T-helper 2 cell treated with Interferon-gamma antibody and Interleukin-4, amounts not matched to agents 100 ng/mL and 5 ng/mL, for 36 hours (primary cell): Measurements from ENCODE around the gene GRID1. TPM values are rescaled to one million over a fixed set of nuclear protein-coding genes. Genes with fewer than 3 reads are reported as not detected.

Experiments
- intact Hi-C: fragments of 100-400 bp; cut with micrococcal nuclease; formaldehyde crosslinking; loops from one replicate; pipeline ENCODE4 v1.15.1; 2023
- total RNA-seq: library from RNA; stranded (reverse); gene quantifications from 2 replicates; pipeline ENCODE4 v1.2.3, GENCODE V29; 2022

GRID1 gene
- total RNA-seq: not detected in 2 replicates

GRCh38 chr10:86366033-86366901 lies at the start of gene GRID1:
Gene GRID1 (minus strand): TSS chr10:86366795.
- intact Hi-C loops: no loop called here

DNA sequence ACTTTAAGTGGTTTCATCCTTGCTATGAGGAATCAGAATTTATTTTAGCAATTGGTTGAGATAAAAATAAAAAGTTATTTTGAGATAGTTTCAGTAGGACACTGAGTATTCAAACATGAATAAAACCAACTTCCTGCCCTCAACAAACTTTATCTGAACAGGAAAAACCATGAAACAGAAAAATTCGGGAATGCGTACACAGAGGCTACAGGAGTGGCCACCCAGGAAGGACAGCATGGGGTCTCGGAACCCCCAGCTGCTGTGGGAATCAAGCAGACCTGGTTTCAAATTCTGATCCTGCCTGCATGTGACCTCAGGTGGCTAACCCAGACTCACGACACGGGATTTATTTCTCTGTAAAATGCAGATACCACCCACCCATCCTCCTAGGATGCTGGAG lies 49.0 kb upstream of the GRID1 start:
- intact Hi-C loops: no loop called here

GRCh38 chr10:86415116-86415515 lies 48.5 kb upstream of the GRID1 start:
- intact Hi-C loops: no loop called here

DNA sequence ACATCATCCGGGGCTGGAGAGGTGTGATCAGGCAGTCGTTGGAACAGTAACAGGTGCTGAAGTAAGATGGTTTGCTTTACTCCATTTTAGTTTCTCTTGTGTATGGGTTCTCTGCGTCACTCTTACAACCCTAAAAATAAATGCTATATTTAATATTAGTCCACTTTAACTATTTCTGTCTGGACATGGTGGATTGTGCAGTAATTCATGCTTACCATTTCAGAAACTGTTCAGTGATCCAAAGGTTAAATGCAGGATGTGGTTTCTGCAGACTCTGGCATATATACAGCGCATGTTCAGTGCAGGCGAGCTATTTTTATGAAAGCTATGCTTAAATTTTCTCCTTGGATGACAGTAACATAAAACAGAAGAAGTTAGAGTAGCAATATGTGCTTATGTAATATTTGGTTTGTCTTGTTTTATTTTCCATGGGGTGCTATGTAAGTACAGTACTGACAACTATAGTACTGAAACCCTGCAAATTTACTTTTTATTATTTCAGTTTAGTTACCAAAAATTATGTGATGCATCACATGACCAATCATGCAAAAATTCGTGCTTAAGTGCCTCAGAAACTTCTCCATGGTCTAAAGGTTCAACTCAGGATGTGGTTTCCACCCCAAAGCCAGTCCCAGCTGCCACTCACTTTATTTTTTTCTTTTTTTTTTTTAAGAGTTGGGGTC lies 46.6 kb upstream of the GRID1 start:
- intact Hi-C loops: loop anchor here (1.0 kb wide), 2 partner anchors 13 to 106 kb away; no protein-coding TSS in a partner anchor

- intact Hi-C loops: no loop called here
Measured at GRCh38 chr10:86411852-86412560, 45.4 kb upstream of the GRID1 start.

GRCh38 chr10:86411281-86411841 lies 44.8 kb upstream of the GRID1 start:
- intact Hi-C loops: no loop called here

GRCh38 chr10:86410542-86411124 lies 44.0 kb upstream of the GRID1 start:
- intact Hi-C loops: no loop called here

GRCh38 chr10:86409183-86409582 lies 42.6 kb upstream of the GRID1 start:
- intact Hi-C loops: no loop called here

DNA sequence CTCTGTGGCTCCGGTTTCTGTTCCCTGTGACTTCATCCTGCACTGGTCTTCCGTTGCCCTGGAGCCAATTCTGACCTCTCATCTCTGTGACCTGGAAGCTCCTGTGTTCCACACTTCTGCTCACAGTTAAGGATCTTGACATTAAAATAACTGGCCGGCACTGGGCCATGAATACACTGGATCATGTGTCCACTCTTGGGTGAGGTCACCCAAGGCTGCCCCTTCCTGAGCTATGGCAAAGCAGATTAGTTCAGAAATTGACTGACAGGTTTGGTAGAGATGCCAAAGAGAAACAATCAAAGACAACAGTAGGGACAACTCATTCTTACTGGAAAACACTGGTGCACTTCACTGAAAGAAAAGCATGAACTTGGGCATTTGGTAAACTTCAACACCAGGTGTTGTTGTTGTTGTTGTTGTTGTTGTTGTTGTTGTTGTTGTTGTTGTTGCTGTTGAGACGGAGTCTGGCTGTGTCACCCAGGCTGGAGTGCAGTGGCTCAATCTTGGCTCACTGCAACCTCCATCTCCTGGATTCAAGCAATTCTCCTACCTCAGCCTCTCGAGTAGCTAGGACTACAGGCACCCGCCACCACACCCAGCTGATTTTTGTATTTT lies 36.7 kb upstream of the GRID1 start:
- intact Hi-C loops: loop anchor here (5.0 kb wide), 2 partner anchors 354 to 689 kb away; partner anchors contain the start of genes BMPR1A and GLUD1

DNA sequence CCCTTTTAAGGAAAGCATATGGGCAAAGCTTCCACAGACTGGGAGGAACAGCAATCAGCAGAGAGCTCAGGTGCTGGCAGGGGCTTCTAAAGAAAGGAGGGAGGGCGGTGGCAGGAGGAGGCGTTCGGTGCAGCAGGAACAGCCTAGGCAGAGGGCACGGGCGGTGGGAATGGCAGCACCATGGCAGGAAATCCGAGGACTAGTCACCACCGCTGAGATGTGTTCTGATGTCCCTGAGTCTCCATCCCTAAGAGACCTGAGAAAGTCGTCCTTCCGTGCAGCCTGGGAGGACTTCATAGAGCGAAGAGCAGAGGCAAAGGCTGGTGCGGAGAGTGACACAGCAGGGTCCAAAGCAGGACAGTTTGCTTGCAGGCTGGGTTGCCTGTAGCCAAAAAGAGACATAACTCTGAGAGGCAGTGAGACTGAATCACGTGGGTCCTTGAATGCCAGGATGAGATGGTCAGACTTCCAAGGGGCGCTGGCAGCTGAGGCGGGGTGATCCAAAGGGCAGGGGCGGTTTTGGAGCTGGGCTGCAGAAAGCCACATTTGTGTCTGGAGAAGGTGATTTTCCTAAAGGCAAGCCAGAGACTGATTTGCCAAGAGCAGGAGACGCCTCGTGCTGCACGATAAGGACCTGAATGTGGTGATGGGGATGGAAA lies 35.8 kb upstream of the GRID1 start:
- intact Hi-C loops: loop anchor here (5.0 kb wide), 2 partner anchors 355 to 690 kb away; partner anchors contain the start of genes BMPR1A and GLUD1

GRCh38 chr10:86401588-86402282 lies 35.1 kb upstream of the GRID1 start:
- intact Hi-C loops: loop anchor here (2.0 to 5.0 kb wide), 3 partner anchors 39 to 691 kb away; partner anchors contain the start of genes BMPR1A and GLUD1

DNA sequence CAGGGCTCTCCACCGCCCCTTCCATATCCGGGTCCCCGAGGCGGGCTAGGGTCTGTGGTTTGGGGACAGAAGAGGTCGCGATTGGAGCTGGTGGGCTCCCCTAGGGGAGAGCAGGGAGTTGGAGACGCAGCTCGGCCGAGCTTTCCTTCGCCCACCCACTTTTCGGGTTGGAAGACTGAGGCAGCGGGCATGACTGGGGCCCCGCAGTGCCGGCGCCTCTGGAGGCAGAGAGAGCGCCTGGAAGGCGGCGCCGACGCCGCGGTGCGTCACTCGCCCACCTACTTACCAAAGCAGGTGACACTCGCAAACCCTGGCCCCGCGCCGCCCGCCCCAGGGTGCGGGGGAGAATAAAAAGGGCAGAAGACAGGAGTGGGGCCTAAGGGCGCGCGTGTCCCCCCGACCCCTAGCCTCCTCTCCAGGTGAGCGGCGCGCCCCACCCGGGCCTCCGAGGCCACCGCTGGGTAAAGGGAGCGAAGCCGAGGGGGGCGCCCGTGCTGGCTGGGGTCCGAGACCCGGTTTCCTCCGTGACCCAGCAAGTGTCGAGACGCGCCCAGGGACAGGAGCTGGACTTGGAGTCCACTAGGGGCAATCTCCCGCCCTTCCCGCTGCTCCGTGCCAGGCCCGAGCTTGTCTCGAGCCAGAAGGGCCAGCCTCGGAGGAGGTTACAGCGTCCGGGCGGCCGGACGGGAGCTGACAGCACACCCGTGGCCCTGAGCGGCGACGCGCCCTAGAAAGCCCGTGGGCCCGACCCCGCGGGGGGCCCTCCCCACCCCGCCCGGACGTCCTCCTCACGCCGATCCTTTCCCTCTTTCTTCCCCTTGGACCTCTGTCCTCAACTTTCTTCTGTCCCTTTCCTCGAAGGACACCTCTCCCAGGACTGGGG lies 34.4 kb upstream of the GRID1 start:
- intact Hi-C loops: loop anchor here (1.0 to 5.0 kb wide), 7 partner anchors 12 to 691 kb away; partner anchors contain the start of genes BMPR1A, GLUD1 and WAPL

- intact Hi-C loops: loop anchor here (1.0 to 5.0 kb wide), 7 partner anchors 13 to 692 kb away; partner anchors contain the start of genes BMPR1A, GLUD1 and WAPL
Measured at GRCh38 chr10:86399879-86400704, 33.5 kb upstream of the GRID1 start.

DNA sequence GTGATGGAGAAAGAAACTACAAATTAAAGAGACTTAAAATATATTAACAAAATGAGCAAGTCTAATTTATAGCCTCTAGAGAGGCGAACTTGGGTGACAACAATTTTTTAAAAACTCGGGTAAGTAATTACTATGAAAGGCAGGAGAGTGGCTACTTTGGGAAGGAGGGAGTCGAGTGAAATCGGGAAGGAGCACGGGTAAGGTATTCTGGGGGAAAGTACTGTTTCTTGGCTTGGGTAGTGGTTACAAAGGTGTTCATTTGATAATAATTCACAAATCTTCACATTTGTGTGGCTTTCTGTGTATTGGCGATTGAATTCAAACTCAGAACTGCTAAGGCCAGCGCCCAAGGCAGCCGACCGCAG lies 32.9 kb upstream of the GRID1 start:
- intact Hi-C loops: no loop called here

DNA sequence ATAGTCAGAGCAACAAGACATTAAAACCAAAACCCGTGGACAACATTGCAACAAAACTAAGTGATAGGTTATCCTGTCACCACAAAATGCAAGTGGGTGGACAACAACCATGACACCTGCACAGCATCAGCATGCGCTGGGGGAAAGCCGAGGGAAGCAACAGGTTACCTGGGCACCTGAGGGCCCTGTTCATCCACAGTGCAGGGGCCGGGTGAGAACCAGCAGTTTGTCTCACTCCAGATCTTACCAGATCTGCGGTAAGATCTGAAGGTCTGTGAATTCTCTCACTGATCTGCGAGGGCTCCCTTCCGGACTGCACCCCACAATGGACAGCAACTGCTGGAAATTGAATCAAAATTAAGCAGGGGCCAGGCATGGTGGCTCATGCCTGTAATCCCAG lies 30.5 kb upstream of the GRID1 start:
- intact Hi-C loops: no loop called here

DNA sequence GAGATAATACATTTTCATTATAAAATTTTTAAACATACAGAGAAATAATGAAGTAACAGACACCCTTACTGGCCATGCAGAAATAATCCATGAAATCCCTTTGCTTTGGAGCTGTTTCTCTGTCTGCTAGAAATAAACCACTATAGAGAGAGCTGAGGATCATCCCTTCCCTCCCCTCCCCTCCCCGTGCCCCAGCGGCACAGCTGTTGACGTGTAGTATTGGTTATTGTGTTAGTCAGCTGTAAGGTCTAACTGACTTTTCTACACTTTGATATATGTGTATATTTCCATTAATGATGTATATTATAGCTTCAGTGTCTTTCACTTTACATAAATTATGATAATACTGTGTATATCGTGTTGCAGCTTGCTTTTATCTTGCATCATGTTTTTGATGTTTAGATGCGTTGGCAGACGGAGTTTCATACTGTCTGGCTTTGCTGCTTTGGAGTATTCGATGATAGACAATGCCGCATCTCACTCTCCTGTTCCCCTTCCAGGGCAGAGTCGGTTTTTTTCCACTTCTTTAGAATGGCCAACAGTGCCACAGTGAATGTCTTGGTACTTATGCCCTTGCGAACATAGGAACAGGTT lies 27.4 kb upstream of the GRID1 start:
- intact Hi-C loops: no loop called here

DNA sequence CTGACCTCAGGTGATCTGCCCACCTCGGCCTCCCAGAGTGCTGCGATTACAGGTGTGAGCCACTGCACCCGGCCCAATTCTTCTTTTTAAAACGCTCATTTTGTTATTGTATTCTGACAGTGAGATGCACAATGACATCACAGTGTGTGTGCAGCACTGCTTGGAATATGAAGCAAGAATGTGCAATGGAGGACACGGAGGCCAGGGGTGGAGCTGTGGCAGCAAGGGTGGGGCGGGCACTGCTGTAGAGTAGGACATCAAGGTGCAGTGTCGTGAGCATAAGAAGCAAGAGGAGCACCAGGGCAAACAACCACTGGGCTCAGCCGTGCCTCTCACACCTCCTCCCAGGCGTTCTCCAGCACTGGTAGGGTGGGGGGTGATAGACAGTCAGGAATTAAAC lies 26.8 kb upstream of the GRID1 start:
- intact Hi-C loops: no loop called here
